ENCODE results near the gene CREBL2.

DNA sequence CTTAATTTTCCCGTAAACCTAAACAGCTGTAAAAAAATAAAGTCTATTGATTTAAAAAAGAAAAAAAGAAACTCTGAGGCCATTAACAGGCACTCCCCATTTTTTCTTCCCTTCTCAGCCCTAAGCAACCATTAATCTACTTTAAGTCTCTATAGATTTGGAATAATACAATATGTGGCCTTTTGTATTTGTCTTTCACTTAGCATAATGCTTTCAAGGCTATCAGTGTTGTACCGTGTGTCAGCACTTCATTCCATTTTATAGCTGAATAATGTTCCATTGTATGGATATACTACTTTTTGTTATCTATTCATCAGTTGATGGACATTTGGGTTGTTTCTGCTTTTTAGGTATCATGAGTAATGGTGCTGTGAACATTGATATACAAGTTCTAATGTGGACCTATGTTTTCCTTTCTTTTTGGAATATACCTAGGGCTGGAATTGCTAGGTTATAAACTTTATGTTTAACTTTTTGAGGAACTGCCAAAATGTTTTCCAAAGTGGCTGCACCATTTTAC, 15.7 kb downstream of the CREBL2 start:
- TF ChIP-seq ZNF407 (CRISPR knock-in tag; IDR thresholded peaks at IDR 0.05; ENCODE audit: not compliant biosample characterization) (no peak), ZNF253 (CRISPR knock-in tag; IDR thresholded peaks at IDR 0.05; ENCODE audit: borderline replicate concordance) (no peak), ATF1 (CRISPR knock-in tag; IDR thresholded peaks at IDR 0.05) (no peak), ATF6 (CRISPR knock-in tag; conservative IDR thresholded peaks at IDR 0.05) (no peak), RAD51 (IDR thresholded peaks at IDR 0.05; ENCODE audit: borderline replicate concordance) (no peak), PATZ1 (CRISPR knock-in tag; IDR thresholded peaks at IDR 0.05) (no peak), EP300 (IDR thresholded peaks at IDR 0.05; ENCODE audit: low read depth in 2 of 2, low read length in 2 of 2) (no peak), EP300 (CRISPR knock-in tag; IDR thresholded peaks at IDR 0.05; ENCODE audit: borderline replicate concordance) (no peak), PCBP1 (IDR thresholded peaks at IDR 0.05; ENCODE audit: borderline replicate concordance, low read depth, low read length) (no peak), NR2C2 (CRISPR knock-in tag; IDR thresholded peaks at IDR 0.05; ENCODE audit: borderline replicate concordance) (no peak), ATF4 (CRISPR knock-in tag; IDR thresholded peaks at IDR 0.05) (no peak)
- TF ChIP-seq, protein P1, sequence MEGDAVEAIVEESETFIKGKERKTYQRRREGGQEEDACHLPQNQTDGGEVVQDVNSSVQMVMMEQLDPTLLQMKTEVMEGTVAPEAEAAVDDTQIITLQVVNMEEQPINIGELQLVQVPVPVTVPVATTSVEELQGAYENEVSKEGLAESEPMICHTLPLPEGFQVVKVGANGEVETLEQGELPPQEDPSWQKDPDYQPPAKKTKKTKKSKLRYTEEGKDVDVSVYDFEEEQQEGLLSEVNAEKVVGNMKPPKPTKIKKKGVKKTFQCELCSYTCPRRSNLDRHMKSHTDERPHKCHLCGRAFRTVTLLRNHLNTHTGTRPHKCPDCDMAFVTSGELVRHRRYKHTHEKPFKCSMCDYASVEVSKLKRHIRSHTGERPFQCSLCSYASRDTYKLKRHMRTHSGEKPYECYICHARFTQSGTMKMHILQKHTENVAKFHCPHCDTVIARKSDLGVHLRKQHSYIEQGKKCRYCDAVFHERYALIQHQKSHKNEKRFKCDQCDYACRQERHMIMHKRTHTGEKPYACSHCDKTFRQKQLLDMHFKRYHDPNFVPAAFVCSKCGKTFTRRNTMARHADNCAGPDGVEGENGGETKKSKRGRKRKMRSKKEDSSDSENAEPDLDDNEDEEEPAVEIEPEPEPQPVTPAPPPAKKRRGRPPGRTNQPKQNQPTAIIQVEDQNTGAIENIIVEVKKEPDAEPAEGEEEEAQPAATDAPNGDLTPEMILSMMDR (CRISPR knock-in tag; IDR thresholded peaks at IDR 0.05) = no peak
- TF ChIP-seq, protein P2, sequence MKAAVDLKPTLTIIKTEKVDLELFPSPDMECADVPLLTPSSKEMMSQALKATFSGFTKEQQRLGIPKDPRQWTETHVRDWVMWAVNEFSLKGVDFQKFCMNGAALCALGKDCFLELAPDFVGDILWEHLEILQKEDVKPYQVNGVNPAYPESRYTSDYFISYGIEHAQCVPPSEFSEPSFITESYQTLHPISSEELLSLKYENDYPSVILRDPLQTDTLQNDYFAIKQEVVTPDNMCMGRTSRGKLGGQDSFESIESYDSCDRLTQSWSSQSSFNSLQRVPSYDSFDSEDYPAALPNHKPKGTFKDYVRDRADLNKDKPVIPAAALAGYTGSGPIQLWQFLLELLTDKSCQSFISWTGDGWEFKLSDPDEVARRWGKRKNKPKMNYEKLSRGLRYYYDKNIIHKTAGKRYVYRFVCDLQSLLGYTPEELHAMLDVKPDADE (CRISPR knock-in tag; IDR thresholded peaks at IDR 0.05) = no peak
- TF ChIP-seq, protein P3, sequence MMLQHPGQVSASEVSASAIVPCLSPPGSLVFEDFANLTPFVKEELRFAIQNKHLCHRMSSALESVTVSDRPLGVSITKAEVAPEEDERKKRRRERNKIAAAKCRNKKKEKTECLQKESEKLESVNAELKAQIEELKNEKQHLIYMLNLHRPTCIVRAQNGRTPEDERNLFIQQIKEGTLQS (CRISPR knock-in tag; IDR thresholded peaks at IDR 0.05) = no peak

Data from HepG2 (cell line).